Coronary artery (tissue), 2 donors: ENCODE measurements around the gene EEFSEC.

ENCODE experiments used
- DNase-seq: peaks from one replicate; pipeline ENCODE4 v3.0.0-alpha.2; 2017; ENCODE audit warnings: low spot score
- H3K27ac ChIP-seq, 2 donors: fragments of 200-600 bp; sonication (generic); one replicate each; pipeline ENCODE4 v1.5.1; 2016 to 2019
- H3K4me3 ChIP-seq: fragments of 200-600 bp; sonication (generic); 2 replicates; pipeline ENCODE4 v1.5.1; 2016; ENCODE audit warnings: mild to moderate bottlenecking, moderate library complexity
- CTCF ChIP-seq: fragments of 200-600 bp; sonication (generic); IDR thresholded peaks from one replicate; pipeline ENCODE4 v1.5.1; 2019; ENCODE audit warnings: antibody characterized with exemption

The EEFSEC gene

GRCh38 chr3:128153156-128154041 is at the start of gene EEFSEC:
Gene EEFSEC, plus strand, starts transcription at chr3:128153481. Its CDS starts 27 bp downstream, at chr3:128153508.
- peak; percentile 88 for DNase-seq
- peak within 1 kb of the TSS; percentile 70 to 95 for H3K27ac ChIP-seq
- peak within 1 kb of the TSS; percentile 96 for H3K4me3 ChIP-seq
- no peak for TF ChIP-seq CTCF

- no peak for DNase-seq
- TF ChIP-seq CTCF: no peak
- no peak overlapping the region for H3K4me3 ChIP-seq
- H3K27ac ChIP-seq: no peak overlapping the region
These were observed 45.4 kb upstream of the EEFSEC start for GRCh38 chr3:128107834-128108233.

GRCh38 chr3:128111147-128111546 is 42.1 kb upstream of the EEFSEC start:
- no peak overlapping the region for H3K27ac ChIP-seq
- no peak overlapping the region for H3K4me3 ChIP-seq
- no peak for DNase-seq
- no peak for TF ChIP-seq CTCF

- Histone ChIP-seq H3K27ac (peak overlapping the region; percentile 23 to 48), H3K4me3 (no peak overlapping the region)
- no peak for DNase-seq
- no peak for TF ChIP-seq CTCF
These were observed 40.8 kb upstream of the EEFSEC start for GRCh38 chr3:128112357-128112968.

GRCh38 chr3:128113817-128114794 is 39.2 kb upstream of the EEFSEC start:
- Histone ChIP-seq H3K27ac (no peak overlapping the region), H3K4me3 (no peak overlapping the region)
- no peak for DNase-seq
- no peak for TF ChIP-seq CTCF

- Histone ChIP-seq H3K27ac (no peak overlapping the region), H3K4me3 (no peak overlapping the region)
- DNase-seq: no peak
- TF ChIP-seq CTCF: no peak
These were observed 31.3 kb upstream of the EEFSEC start for GRCh38 chr3:128122013-128122412.
